ENCODE measurements around the gene GGA3. TPM values are rescaled to one million over a fixed set of nuclear protein-coding genes. Genes with fewer than 3 reads are reported as not detected.

Gene GGA3
- total RNA-seq, 2 experiments from 2014 or later: 80.2 to 86.1 TPM

GRCh38 chr17:75270966-75271232 lies 9.5 kb upstream of the GGA3 start, which contains the start of gene MIF4GD:
Gene MIF4GD, minus strand, starts transcription at chr17:75271231. Its CDS starts 1,036 bp downstream, at chr17:75270195.
- H3K27ac Mint-ChIP-seq: peak within 1 kb of the TSS; percentile 86
- ChIA-PET POLR2A (interaction anchor here (0.6 to 1.8 kb wide), 6 partner anchors 9 to 142 kb away, joined by 3 to 20 read pairs (median 6); partner anchors contain the start of genes GGA3, GRB2 and SLC25A19), CTCF (interaction anchor here (0.6 to 4.4 kb wide), 70 partner anchors 10 to 467 kb away, joined by 3 to 115 read pairs (median 4); partner anchors contain the start of genes CDR2L, FDXR, GGA3 and GRB2)
- H3K4me1 Mint-ChIP-seq: peaks cover 35% of the 10 kb centered on the region
- DNase-seq: no peak
- no peaks in the 10 kb centered on the region for H3K27me3 Mint-ChIP-seq
- peaks cover 27% of the 10 kb centered on the region for H3K36me3 Mint-ChIP-seq (ENCODE audit: low read depth)
- H3K4me3 Mint-ChIP-seq: peak within 1 kb of the TSS; percentile 80
- no peaks in the 10 kb centered on the region for H3K9me3 Mint-ChIP-seq

- peak; percentile 52 for DNase-seq
- ChIA-PET CTCF (interaction anchor here (0.6 to 4.4 kb wide), 71 partner anchors 9 to 467 kb away, joined by 3 to 115 read pairs (median 4); partner anchors contain the start of genes CDR2L, FDXR, GGA3 and GRB2), POLR2A (interaction anchor here (0.6 to 1.8 kb wide), 6 partner anchors 8 to 142 kb away, joined by 3 to 20 read pairs (median 6); partner anchors contain the start of genes GGA3, GRB2 and SLC25A19)
- Mint-ChIP-seq H3K27me3 (no peaks in the 10 kb centered on the region), H3K9me3 (no peaks in the 10 kb centered on the region), H3K36me3 (ENCODE audit: low read depth) (peaks cover 26% of the 10 kb centered on the region), H3K4me3 (peak overlapping the region; percentile 80), H3K27ac (peak overlapping the region; percentile 86), H3K4me1 (peaks cover 35% of the 10 kb centered on the region)
Measured at GRCh38 chr17:75270218-75270965, 9.0 kb upstream of the GGA3 start.

GRCh38 chr17:75269844-75270217 lies 8.4 kb upstream of the GGA3 start:
- CTCF ChIA-PET: interaction anchor here (0.6 to 4.4 kb wide), 14 partner anchors 8 to 254 kb away, joined by 3 to 115 read pairs (median 12); partner anchors contain the start of genes GGA3, MRPS7, SLC25A19 and TSEN54
- peaks cover 24% of the 10 kb centered on the region for H3K36me3 Mint-ChIP-seq (ENCODE audit: low read depth)
- peaks cover 35% of the 10 kb centered on the region for H3K4me1 Mint-ChIP-seq
- no peaks in the 10 kb centered on the region for H3K9me3 Mint-ChIP-seq
- POLR2A ChIA-PET: interaction anchor here (0.7 to 1.8 kb wide), 2 partner anchors 9 to 19 kb away, joined by 3 to 20 read pairs; partner anchors contain the start of gene SLC25A19
- peak overlapping the region; percentile 86 for H3K27ac Mint-ChIP-seq
- H3K27me3 Mint-ChIP-seq: no peaks in the 10 kb centered on the region
- H3K4me3 Mint-ChIP-seq: peak overlapping the region; percentile 80
- DNase-seq: no peak

- no peak overlapping the region for H3K27ac Mint-ChIP-seq
- H3K4me1 Mint-ChIP-seq: peaks cover 34% of the 10 kb centered on the region
- ChIA-PET CTCF (interaction anchor here (0.5 to 1.1 kb wide), 3 partner anchors 17 to 145 kb away, joined by 3 to 4 read pairs (median 3); no protein-coding TSS in a partner anchor), POLR2A (no interaction called here)
- no peaks in the 10 kb centered on the region for H3K27me3 Mint-ChIP-seq
- H3K36me3 Mint-ChIP-seq (ENCODE audit: low read depth): peaks cover 16% of the 10 kb centered on the region
- no peak for DNase-seq
- H3K4me3 Mint-ChIP-seq: no peak overlapping the region
- no peaks in the 10 kb centered on the region for H3K9me3 Mint-ChIP-seq
Measured at GRCh38 chr17:75267411-75268232, 6.2 kb upstream of the GGA3 start.

- peak overlapping the region; percentile 72 for H3K27ac Mint-ChIP-seq
- H3K4me3 Mint-ChIP-seq: no peak overlapping the region
- no peaks in the 10 kb centered on the region for H3K27me3 Mint-ChIP-seq
- no peaks in the 10 kb centered on the region for H3K9me3 Mint-ChIP-seq
- ChIA-PET POLR2A (no interaction called here), CTCF (interaction anchor here (0.5 to 1.1 kb wide), 3 partner anchors 16 to 145 kb away, joined by 3 to 4 read pairs (median 3); no protein-coding TSS in a partner anchor)
- DNase-seq: no peak
- H3K4me1 Mint-ChIP-seq: peaks cover 36% of the 10 kb centered on the region
- H3K36me3 Mint-ChIP-seq (ENCODE audit: low read depth): peaks cover 16% of the 10 kb centered on the region
Measured at GRCh38 chr17:75267153-75267410, 5.7 kb upstream of the GGA3 start.

- no peaks in the 10 kb centered on the region for H3K27me3 Mint-ChIP-seq
- H3K27ac Mint-ChIP-seq: peak overlapping the region; percentile 72
- H3K4me1 Mint-ChIP-seq: peaks cover 33% of the 10 kb centered on the region
- H3K9me3 Mint-ChIP-seq: no peaks in the 10 kb centered on the region
- peaks cover 15% of the 10 kb centered on the region for H3K36me3 Mint-ChIP-seq (ENCODE audit: low read depth)
- DNase-seq: no peak
- POLR2A ChIA-PET: no interaction called here
- CTCF ChIA-PET: interaction anchor here (0.6 to 1.1 kb wide), 2 partner anchors 67 to 146 kb away, joined by 3 read pairs; no protein-coding TSS in a partner anchor
- no peak overlapping the region for H3K4me3 Mint-ChIP-seq
Measured at GRCh38 chr17:75266316-75267152, 5.1 kb upstream of the GGA3 start.

GRCh38 chr17:75265614-75266315 lies 4.4 kb upstream of the GGA3 start:
- POLR2A ChIA-PET: no interaction called here
- H3K36me3 Mint-ChIP-seq (ENCODE audit: low read depth): peaks cover 15% of the 10 kb centered on the region
- no peak for DNase-seq
- CTCF ChIA-PET: interaction anchor here (0.9 kb wide), 1 partner anchor 163 kb away, joined by 3 read pairs; no protein-coding TSS in a partner anchor
- no peaks in the 10 kb centered on the region for H3K27me3 Mint-ChIP-seq
- no peaks in the 10 kb centered on the region for H3K9me3 Mint-ChIP-seq
- H3K4me3 Mint-ChIP-seq: no peak overlapping the region
- peaks cover 35% of the 10 kb centered on the region for H3K4me1 Mint-ChIP-seq
- H3K27ac Mint-ChIP-seq: no peak overlapping the region

- Mint-ChIP-seq H3K9me3 (no peaks in the 10 kb centered on the region), H3K36me3 (ENCODE audit: low read depth) (peaks cover 21% of the 10 kb centered on the region), H3K27ac (peak overlapping the region; percentile 100), H3K4me3 (peak overlapping the region; percentile 99), H3K4me1 (peaks cover 43% of the 10 kb centered on the region), H3K27me3 (no peaks in the 10 kb centered on the region)
- DNase-seq: no peak
- CTCF ChIA-PET: interaction anchor here (0.7 to 4.3 kb wide), 9 partner anchors 8 to 149 kb away, joined by 3 to 115 read pairs (median 4); partner anchors contain the start of genes MIF4GD and SLC25A19
- POLR2A ChIA-PET: interaction anchor here (1.2 kb wide), 1 partner anchor 8 kb away, joined by 7 read pairs; the partner anchor contains the start of gene MIF4GD
Measured at GRCh38 chr17:75263055-75263454, 1.6 kb upstream of the GGA3 start.

GRCh38 chr17:75262112-75262606 lies 753 bp upstream of the GGA3 start:
- Mint-ChIP-seq H3K27me3 (no peaks in the 10 kb centered on the region), H3K9me3 (no peaks in the 10 kb centered on the region), H3K4me3 (peak overlapping the region; percentile 99), H3K36me3 (ENCODE audit: low read depth) (peaks cover 21% of the 10 kb centered on the region), H3K4me1 (peaks cover 48% of the 10 kb centered on the region), H3K27ac (peak overlapping the region; percentile 100)
- ChIA-PET CTCF (interaction anchor here (0.5 to 4.3 kb wide), 17 partner anchors 9 to 153 kb away, joined by 3 to 115 read pairs (median 4); partner anchors contain the start of genes ARMC7, GRB2, MIF4GD and SLC25A19), POLR2A (interaction anchor here (0.6 to 2.2 kb wide), 4 partner anchors 9 to 257 kb away, joined by 3 to 13 read pairs (median 8); partner anchors contain the start of gene MIF4GD)
- no peak for DNase-seq

- no peaks in the 10 kb centered on the region for H3K9me3 Mint-ChIP-seq
- peak overlapping the region; percentile 100 for H3K27ac Mint-ChIP-seq
- DNase-seq: no peak
- H3K36me3 Mint-ChIP-seq (ENCODE audit: low read depth): peaks cover 12% of the 10 kb centered on the region
- H3K27me3 Mint-ChIP-seq: no peaks in the 10 kb centered on the region
- ChIA-PET CTCF (interaction anchor here (1.0 to 4.3 kb wide), 19 partner anchors 10 to 151 kb away, joined by 3 to 115 read pairs (median 4); partner anchors contain the start of genes ARMC7, GRB2, MIF4GD and SLC25A19), POLR2A (interaction anchor here (0.6 to 2.2 kb wide), 5 partner anchors 9 to 405 kb away, joined by 3 to 8 read pairs (median 4); partner anchors contain the start of genes MIF4GD and NUP85)
- peaks cover 54% of the 10 kb centered on the region for H3K4me1 Mint-ChIP-seq
- H3K4me3 Mint-ChIP-seq: peak overlapping the region; percentile 99
Measured at GRCh38 chr17:75260641-75261335, 618 bp downstream of the GGA3 start.
